Measurements from ENCODE around the gene SH3PXD2A.

- TF ChIP-seq CTCF (IDR thresholded peaks at IDR 0.05) (no peak), POLR2A (IDR thresholded peaks at IDR 0.05) (no peak)
Observed at GRCh38 chr10:103804871-103805270, 50.5 kb downstream of the SH3PXD2A start.
